Adipocyte (in vitro differentiated cells): ENCODE measurements around the gene RHBDF2.
"Not testable (repeated sequence)": the region's sequence is repeated elsewhere in the genome, so short reads cannot be mapped to it uniquely, and the experiment has no call there.

Experiments used
- DNase-seq: peaks from one replicate; pipeline ENCODE4 v3.0.0-alpha.2; 2015; ENCODE audit warnings: low read depth
- H3K27me3 ChIP-seq: replicated peaks from 2 replicates; pipeline ENCODE4 v1.7.0; 2013; ENCODE audit warnings: mild to moderate bottlenecking, low read length, moderate library complexity; ENCODE audit not compliant: control insufficient read depth, insufficient read depth
- H3K36me3 ChIP-seq: 2 replicates; pipeline ENCODE4 v1.7.0; 2013; ENCODE audit warnings: low read length, mild to moderate bottlenecking, moderate library complexity; ENCODE audit not compliant: control insufficient read depth, insufficient read depth, severe bottlenecking
- H3K4me1 ChIP-seq: 2 replicates; pipeline ENCODE4 v1.7.0; 2013; ENCODE audit warnings: mild to moderate bottlenecking, low read length, moderate library complexity; ENCODE audit not compliant: control insufficient read depth, insufficient read depth
- H3K4me3 ChIP-seq: 2 replicates; pipeline ENCODE4 v1.7.0; 2013; ENCODE audit warnings: mild to moderate bottlenecking, low read length, moderate library complexity
- H3K9ac ChIP-seq: 2 replicates; pipeline ENCODE4 v1.7.0; 2013; ENCODE audit warnings: mild to moderate bottlenecking, low read length, moderate library complexity
- H3K9me3 ChIP-seq: 2 replicates; pipeline ENCODE4 v1.7.0; 2013; ENCODE audit warnings: mild to moderate bottlenecking, low read length, moderate library complexity; ENCODE audit not compliant: control insufficient read depth

RHBDF2 gene

GRCh38 chr17:76517638-76518038, 16.4 kb upstream of the RHBDF2 start:
- no peaks in the 10 kb centered on the region for H3K36me3 ChIP-seq
- DNase-seq, result no peak
- H3K9ac ChIP-seq, result no peak overlapping the region
- peaks cover 4% of the 10 kb centered on the region for H3K4me1 ChIP-seq
- H3K27me3 ChIP-seq, result no peaks in the 10 kb centered on the region
- H3K4me3 ChIP-seq, result no peak overlapping the region
- no peaks in the 10 kb centered on the region for H3K9me3 ChIP-seq

- H3K4me3 ChIP-seq, result peak overlapping the region; percentile 56
- H3K4me1 ChIP-seq, result peaks cover 20% of the 10 kb centered on the region
- H3K9me3 ChIP-seq, result no peaks in the 10 kb centered on the region
- DNase-seq, result peak; percentile 85
- peak overlapping the region; percentile 60 for H3K9ac ChIP-seq
- no peaks in the 10 kb centered on the region for H3K36me3 ChIP-seq
- H3K27me3 ChIP-seq, result no peaks in the 10 kb centered on the region
These were observed 14.2 kb upstream of the RHBDF2 start for GRCh38 chr17:76515274-76515949.

GRCh38 chr17:76514355-76514754, 13.1 kb upstream of the RHBDF2 start:
- H3K9ac ChIP-seq, H3K4me3 ChIP-seq, DNase-seq, H3K9me3 ChIP-seq, H3K36me3 ChIP-seq, H3K27me3 ChIP-seq: not testable (repeated sequence)
- H3K4me1 ChIP-seq, result peaks cover 25% of the 10 kb centered on the region

- no peak overlapping the region for H3K4me3 ChIP-seq
- H3K36me3 ChIP-seq, result no peaks in the 10 kb centered on the region
- no peak overlapping the region for H3K9ac ChIP-seq
- H3K27me3 ChIP-seq, result no peaks in the 10 kb centered on the region
- H3K9me3 ChIP-seq, result no peaks in the 10 kb centered on the region
- DNase-seq, result no peak
- peaks cover 25% of the 10 kb centered on the region for H3K4me1 ChIP-seq
These were observed 12.1 kb upstream of the RHBDF2 start for GRCh38 chr17:76513306-76513692.

- Histone ChIP-seq H3K27me3 (no peaks in the 10 kb centered on the region), H3K4me1 (peaks cover 25% of the 10 kb centered on the region), H3K36me3 (no peaks in the 10 kb centered on the region), H3K4me3 (no peak overlapping the region), H3K9ac (no peak overlapping the region), H3K9me3 (no peaks in the 10 kb centered on the region)
- no peak for DNase-seq
These were observed 11.4 kb upstream of the RHBDF2 start for GRCh38 chr17:76512366-76513305.

GRCh38 chr17:76511668-76512365, 10.6 kb upstream of the RHBDF2 start:
- no peaks in the 10 kb centered on the region for H3K9me3 ChIP-seq
- no peak overlapping the region for H3K4me3 ChIP-seq
- H3K27me3 ChIP-seq, result peaks cover 4% of the 10 kb centered on the region
- DNase-seq, result no peak
- no peaks in the 10 kb centered on the region for H3K36me3 ChIP-seq
- H3K4me1 ChIP-seq, result peaks cover 25% of the 10 kb centered on the region
- H3K9ac ChIP-seq, result no peak overlapping the region

GRCh38 chr17:76510831-76511244, 9.6 kb upstream of the RHBDF2 start:
- Histone ChIP-seq H3K9me3 (no peaks in the 10 kb centered on the region), H3K4me3 (no peak overlapping the region), H3K4me1 (peaks cover 24% of the 10 kb centered on the region), H3K36me3 (no peaks in the 10 kb centered on the region), H3K27me3 (peaks cover 7% of the 10 kb centered on the region), H3K9ac (no peak overlapping the region)
- DNase-seq, result no peak

GRCh38 chr17:76508472-76509063, 7.3 kb upstream of the RHBDF2 start:
- DNase-seq, H3K9me3 ChIP-seq, H3K27me3 ChIP-seq, H3K9ac ChIP-seq, H3K36me3 ChIP-seq, H3K4me3 ChIP-seq: not testable (repeated sequence)
- peaks cover 21% of the 10 kb centered on the region for H3K4me1 ChIP-seq

GRCh38 chr17:76506408-76507345, 5.5 kb upstream of the RHBDF2 start:
- H3K27me3 ChIP-seq, result peaks cover 13% of the 10 kb centered on the region
- H3K9ac ChIP-seq, result no peak overlapping the region
- peak; percentile 84 for DNase-seq
- H3K4me3 ChIP-seq, result no peak overlapping the region
- no peaks in the 10 kb centered on the region for H3K36me3 ChIP-seq
- H3K4me1 ChIP-seq, result peaks cover 16% of the 10 kb centered on the region
- no peaks in the 10 kb centered on the region for H3K9me3 ChIP-seq

GRCh38 chr17:76504117-76504516, 2.9 kb upstream of the RHBDF2 start:
- peaks cover 13% of the 10 kb centered on the region for H3K27me3 ChIP-seq
- no peak overlapping the region for H3K9ac ChIP-seq
- no peaks in the 10 kb centered on the region for H3K36me3 ChIP-seq
- H3K4me3 ChIP-seq, result no peak overlapping the region
- DNase-seq, result no peak
- H3K9me3 ChIP-seq, result no peaks in the 10 kb centered on the region
- H3K4me1 ChIP-seq, result no peaks in the 10 kb centered on the region
